Lung (tissue), 12 donors: Measurements from ENCODE around the gene EBF3. TPM values are rescaled to one million over a fixed set of nuclear protein-coding genes. Genes with fewer than 3 reads are reported as not detected.

ENCODE experiments used
- ATAC-seq: fragments of 200-7000 bp; cut with Tn5 transposase; one replicate; pipeline ENCODE4 v1.9.1; 2020; ENCODE audit warnings: moderate number of reproducible peaks; ENCODE audit not compliant: insufficient read depth, low FRiP score
- DNase-seq, 3 donors: peaks; one replicate each; pipeline ENCODE4 v3.0.0-alpha.2; 2013 to 2017
- H3K27ac ChIP-seq, 2 donors: one replicate each; pipeline ENCODE4 v1.5.1; 2013; ENCODE audit warnings: mild to moderate bottlenecking in 2 of 2, moderate library complexity in 2 of 2, control low read depth in 1 of 2, inconsistent platforms in 1 of 2, low read depth in 1 of 2, low read length in 1 of 2
- H3K27me3 ChIP-seq, 3 donors: one replicate each; pipeline ENCODE4 v1.5.1; 2013; ENCODE audit warnings: low read length in 2 of 3; ENCODE audit not compliant: control insufficient read depth in 3 of 3, insufficient read depth in 3 of 3
- H3K36me3 ChIP-seq, 4 donors: one replicate each; pipeline ENCODE4 v1.5.1; 2013; ENCODE audit warnings: low read length in 4 of 4, mild to moderate bottlenecking in 1 of 4, moderate library complexity in 1 of 4; ENCODE audit not compliant: control insufficient read depth in 4 of 4, insufficient read depth in 4 of 4
- H3K4me1 ChIP-seq, 5 donors: one replicate each; pipeline ENCODE4 v1.5.1; 2013; ENCODE audit warnings: low read length in 5 of 5, mild to moderate bottlenecking in 2 of 5, moderate library complexity in 1 of 5; ENCODE audit not compliant: control insufficient read depth in 5 of 5, insufficient read depth in 5 of 5
- H3K4me3 ChIP-seq: one replicate; pipeline ENCODE4 v1.5.1; 2013; ENCODE audit warnings: mild to moderate bottlenecking, control low read depth, moderate library complexity
- H3K9ac ChIP-seq, 2 donors: one replicate each; pipeline ENCODE4 v1.5.1; 2013; ENCODE audit warnings: low read length in 2 of 2, control low read depth in 1 of 2; ENCODE audit not compliant: insufficient read depth in 1 of 2
- H3K9me3 ChIP-seq, 4 donors: one replicate each; pipeline ENCODE4 v1.5.1; 2013; ENCODE audit warnings: low read length in 3 of 4, mild to moderate bottlenecking in 1 of 4, moderate library complexity in 1 of 4; ENCODE audit not compliant: control insufficient read depth in 4 of 4, insufficient read depth in 3 of 4
- CTCF ChIP-seq: IDR thresholded peaks from 2 replicates; pipeline ENCODE4 v1.5.1; 2012; ENCODE audit warnings: mild to moderate bottlenecking; ENCODE audit errors: control extremely low read depth, extremely low read depth
- WGBS, 2 donors: extraction: QIAGEN DNeasy Blood & Tissue Kit; methylation state at CpG; one replicate each; pipeline ENCODE4 v1.1.7; 2013; 5-methylcytosine and 5-hydroxymethylcytosine counted together
- polyA plus RNA-seq, 2 donors: library from polyadenylated mRNA; stranded (reverse); fragments of 200-250 nt; gene quantifications; one replicate each; pipeline ENCODE4 v1.2.1, GENCODE V29; 2013
- total RNA-seq, 2 donors: library from RNA; depleted of rRNA in 1 of 2; stranded (reverse); fragments of >200 nt in 1 of 2; gene quantifications; one replicate each; pipeline ENCODE4 v1.2.1, GENCODE V29; 2014 to 2021
- donor health status: control.
- donor health status: control.
- donor health status: Bipolar disorder and iron deficiency.
- donor health status: healthy.
- donor health status: DM: yes; HTN: yes; CAD: no.

The EBF3 gene
- total and polyA plus RNA-seq, 4 donors: 0.06 to 1.1 (median 0.08) TPM; not detected in 1

GRCh38 chr10:129949411-129949810, 14.7 kb downstream of the EBF3 start:
- Histone ChIP-seq H3K27ac (peak overlapping the region in 1 of 2 donors; percentile 29), H3K4me3 (no peak overlapping the region), H3K36me3 (no peaks in the 10 kb centered on the region), H3K9ac (no peak overlapping the region), H3K4me1 (peaks cover 0 to 21% (median 6%) of the 10 kb centered on the region in 5 donors), H3K27me3 (peaks cover 0 to 30% (median 17%) of the 10 kb centered on the region in 3 donors), H3K9me3 (peaks cover 0 to 4% (median 0%) of the 10 kb centered on the region in 4 donors)
- TF ChIP-seq CTCF: no peak
- WGBS, 2 donors: 93 to 96% methylated on average over 9 of the region's 9 CpGs
- ATAC-seq (no peak), DNase-seq (no peak)

GRCh38 chr10:129946859-129947258, 17.2 kb downstream of the EBF3 start:
- Histone ChIP-seq H3K9me3 (peaks cover 0 to 4% (median 0%) of the 10 kb centered on the region in 4 donors), H3K36me3 (no peaks in the 10 kb centered on the region), H3K4me1 (peaks cover 0 to 21% (median 6%) of the 10 kb centered on the region in 5 donors), H3K4me3 (no peak overlapping the region), H3K27ac (peak overlapping the region in 1 of 2 donors; percentile 85), H3K9ac (no peak overlapping the region), H3K27me3 (peaks cover 0 to 9% (median 0%) of the 10 kb centered on the region in 3 donors)
- WGBS, 2 donors: 82 to 89% methylated on average over 14 of the region's 14 CpGs
- DNase-seq (no peak), ATAC-seq (no peak)
- no peak for TF ChIP-seq CTCF

- Histone ChIP-seq H3K9me3 (peaks cover 0 to 2% (median 0%) of the 10 kb centered on the region in 4 donors), H3K4me1 (peaks cover 0 to 21% (median 6%) of the 10 kb centered on the region in 5 donors), H3K4me3 (no peak overlapping the region), H3K27ac (peak overlapping the region in 1 of 2 donors; percentile 85), H3K36me3 (no peaks in the 10 kb centered on the region), H3K9ac (no peak overlapping the region), H3K27me3 (peaks cover 0 to 9% (median 0%) of the 10 kb centered on the region in 3 donors)
- TF ChIP-seq CTCF: no peak
- DNase-seq (peak; percentile 65 to 88 (median 84)), ATAC-seq (no peak)
- WGBS, 2 donors: 63 to 84% methylated on average over 26 of the region's 26 CpGs
Measured at GRCh38 chr10:129945941-129946760, 17.9 kb downstream of the EBF3 start.
